H1 (cell line): ENCODE data around the gene CEND1. TPM values are rescaled to one million over a fixed set of nuclear protein-coding genes. Genes with fewer than 3 reads are reported as not detected.

Experiments
- CTCF ChIA-PET: fragments of 300-600 bp; sonication (Branson Sonifier 250); formaldehyde crosslinking; loops from one replicate; lab custom pipeline; 2021; ENCODE audit not compliant: partially characterized antibody; lab: Charles Lee
- POLR2A ChIA-PET: fragments of 300-600 bp; sonication (Branson Sonifier 250); formaldehyde crosslinking; loops from one replicate; lab custom pipeline; 2021; ENCODE audit warnings: inconsistent platforms; ENCODE audit not compliant: partially characterized antibody; lab: Charles Lee
- DNase-seq, 2 experiments: peaks; one replicate each; pipeline versions ENCODE4 v3.0.0 to v3.0.0-alpha.2; 2010 to 2022; ENCODE audit warnings: low spot score in 2 of 2, low read depth in 1 of 2, mixed read lengths in 1 of 2
- FAIRE-seq: peaks from 2 replicates; lab custom pipeline; 2011; peaks lifted over from hg19 to GRCh38; lab: Jason Lieb, UNC
- H2AFZ ChIP-seq: 2 replicates; pipeline ENCODE4 v1.8.1; 2012; ENCODE audit warnings: low read length, inconsistent platforms
- H2AK5ac ChIP-seq: 2 replicates; pipeline ENCODE4 v1.6.1; 2013; ENCODE audit warnings: low read depth, low read length
- H2BK120ac ChIP-seq: replicated peaks from 2 replicates; pipeline ENCODE3; 2013; ENCODE audit warnings: low read depth, low read length, inconsistent platforms
- H2BK12ac ChIP-seq: 2 replicates; pipeline ENCODE4 v1.6.1; 2013; ENCODE audit warnings: low read depth, low read length
- H2BK15ac ChIP-seq: 2 replicates; pipeline ENCODE4 v1.6.1; 2013; ENCODE audit warnings: low read length
- H2BK20ac ChIP-seq: 2 replicates; pipeline ENCODE4 v1.6.1; 2013; ENCODE audit warnings: low read length
- H2BK5ac ChIP-seq: 2 replicates; pipeline ENCODE4 v1.6.1; 2013; ENCODE audit warnings: low read depth, low read length
- H3K14ac ChIP-seq: 2 replicates; pipeline ENCODE4 v1.6.1; 2013; ENCODE audit warnings: inconsistent platforms; ENCODE audit not compliant: insufficient read length
- H3K18ac ChIP-seq: 2 replicates; pipeline ENCODE4 v1.6.1; 2013; ENCODE audit warnings: low read length; ENCODE audit errors: extremely low read depth
- H3K23ac ChIP-seq: 2 replicates; pipeline ENCODE4 v1.6.1; 2013; ENCODE audit warnings: inconsistent platforms; ENCODE audit not compliant: insufficient read length
- H3K23me2 ChIP-seq: 2 replicates; pipeline ENCODE4 v1.6.1; 2013; ENCODE audit warnings: low read depth, low read length
- H3K27ac ChIP-seq: 2 replicates; pipeline ENCODE4 v1.6.1; 2011; ENCODE audit warnings: low read depth, low read length, inconsistent platforms
- H3K27me3 ChIP-seq, 4 experiments: replicated peaks in 1 of 4; 1 replicate in 1 of 4; 2 replicates in 3 of 4; pipeline versions ENCODE4 v1.6.1 to v1.8.1; 2011 to 2013; ENCODE audit warnings: low read length in 3 of 4, mild to moderate bottlenecking in 3 of 4, inconsistent platforms in 2 of 4, mixed read lengths in 2 of 4, moderate library complexity in 1 of 4; ENCODE audit not compliant: control insufficient read depth in 3 of 4, insufficient read depth in 3 of 4; ENCODE audit errors: extremely low read depth in 1 of 4
- H3K36me3 ChIP-seq, 4 experiments: 2 replicates each; pipeline versions ENCODE4 v1.6.1 to v1.8.1; 2011 to 2013; ENCODE audit warnings: mild to moderate bottlenecking in 4 of 4, low read length in 3 of 4, moderate library complexity in 2 of 4, control low read depth in 1 of 4, inconsistent platforms in 1 of 4; ENCODE audit not compliant: insufficient read depth in 4 of 4, control insufficient read depth in 2 of 4
- H3K4ac ChIP-seq: replicated peaks from 2 replicates; pipeline ENCODE3; 2013; ENCODE audit warnings: low read length, low read depth, mixed read lengths, inconsistent platforms; ENCODE audit not compliant: insufficient read length
- H3K4me1 ChIP-seq, 4 experiments: replicated peaks in 1 of 4; 1 replicate in 1 of 4; 2 replicates in 3 of 4; pipeline versions ENCODE4 v1.6.1 to v1.8.1; 2011 to 2013; ENCODE audit warnings: low read length in 3 of 4, inconsistent platforms in 2 of 4, mixed read lengths in 1 of 4; ENCODE audit not compliant: insufficient read depth in 4 of 4, control insufficient read depth in 3 of 4
- H3K4me2 ChIP-seq, 2 experiments: 2 replicates each; pipeline versions ENCODE4 v1.6.1 to v1.8.1; 2011 to 2013; ENCODE audit warnings: low read depth in 2 of 2, low read length in 2 of 2, control low read depth in 1 of 2, inconsistent platforms in 1 of 2, mild to moderate bottlenecking in 1 of 2; ENCODE audit not compliant: insufficient read depth in 1 of 2
- H3K4me3 ChIP-seq, 4 experiments: fragments of 200-600, 300-600 bp in 1 of 4; sonication (generic), shearing (Covaris generic), sonication (Bioruptor Twin) in 1 of 4; 2 replicates each; pipeline versions ENCODE4 v1.5.1 to v1.8.1; 2011 to 2016; ENCODE audit warnings: low read length in 4 of 4, low read depth in 3 of 4, control low read depth in 2 of 4, inconsistent platforms in 2 of 4, mild to moderate bottlenecking in 2 of 4, mixed read lengths in 1 of 4, moderate library complexity in 1 of 4; ENCODE audit not compliant: insufficient read depth in 2 of 4; ENCODE audit errors: extremely low read depth in 1 of 4
- H3K56ac ChIP-seq: replicated peaks from 2 replicates; pipeline ENCODE3; 2013; ENCODE audit warnings: low read depth, mild to moderate bottlenecking, mixed read lengths, low read length, inconsistent platforms; ENCODE audit not compliant: insufficient read length
- H3K79me1 ChIP-seq: 2 replicates; pipeline ENCODE4 v1.6.1; 2013; ENCODE audit warnings: low read depth, low read length, control low read depth
- H3K79me2 ChIP-seq, 2 experiments: 2 replicates each; pipeline versions ENCODE4 v1.6.1 to v1.8.1; 2012 to 2013; ENCODE audit warnings: low read length in 2 of 2, mild to moderate bottlenecking in 2 of 2, inconsistent platforms in 1 of 2; ENCODE audit not compliant: insufficient read depth in 2 of 2, control insufficient read depth in 1 of 2
- H3K9ac ChIP-seq, 4 experiments: replicated peaks in 1 of 4; 1 replicate in 1 of 4; 2 replicates in 3 of 4; pipeline versions ENCODE4 v1.6.1 to v1.8.1; 2011 to 2013; ENCODE audit warnings: low read depth in 3 of 4, low read length in 3 of 4, control low read depth in 2 of 4, mild to moderate bottlenecking in 2 of 4, moderate library complexity in 2 of 4, inconsistent platforms in 1 of 4; ENCODE audit errors: extremely low read depth in 1 of 4
- H3K9me3 ChIP-seq, 2 experiments: 2 replicates each; pipeline versions ENCODE4 v1.6.1 to v1.8.1; 2012 to 2013; ENCODE audit warnings: mild to moderate bottlenecking in 2 of 2, moderate library complexity in 2 of 2, control low read depth in 1 of 2, inconsistent platforms in 1 of 2, low read depth in 1 of 2, low read length in 1 of 2, mixed read lengths in 1 of 2; ENCODE audit not compliant: insufficient read depth in 2 of 2
- H4K20me1 ChIP-seq, 2 experiments: replicated peaks in 1 of 2; 2 replicates each; pipeline versions ENCODE3 to v1.8.1; 2011 to 2013; ENCODE audit warnings: inconsistent platforms in 2 of 2, low read length in 2 of 2, mild to moderate bottlenecking in 1 of 2; ENCODE audit not compliant: insufficient read depth in 2 of 2, control insufficient read depth in 1 of 2
- H4K5ac ChIP-seq: 2 replicates; pipeline ENCODE4 v1.6.1; 2013; ENCODE audit warnings: low read length, low read depth, mixed read lengths, inconsistent platforms; ENCODE audit not compliant: insufficient read length
- H4K8ac ChIP-seq: 2 replicates; pipeline ENCODE4 v1.8.0; 2013; ENCODE audit warnings: mild to moderate bottlenecking, moderate library complexity, low read length, inconsistent platforms; ENCODE audit not compliant: insufficient read depth; ENCODE audit errors: extremely low read depth
- H4K91ac ChIP-seq: replicated peaks from 2 replicates; pipeline ENCODE3; 2013; ENCODE audit warnings: low read length, mixed read lengths, inconsistent platforms; ENCODE audit not compliant: insufficient read length
- ATF2 ChIP-seq: IDR thresholded peaks from 2 replicates; pipeline ENCODE4 v1.6.1; 2012; ENCODE audit warnings: low read length, inconsistent platforms
- POLR2AphosphoS5 ChIP-seq: IDR thresholded peaks from 2 replicates; pipeline ENCODE4 v1.6.1; 2011; ENCODE audit warnings: low read depth, low read length
- TAF7 ChIP-seq: optimal IDR thresholded peaks from 2 replicates; pipeline ENCODE3; 2011; ENCODE audit warnings: low read depth, mild to moderate bottlenecking, inconsistent platforms, low read length, moderate library complexity, borderline replicate concordance
- WGBS, 2 experiments: shearing (Covaris generic) in 1 of 2; methylation state at CpG; one replicate each; pipeline versions ENCODE4 v1.1.6 to v1.1.7; 2013 to 2015; ENCODE audit warnings: low lambda C conversion rate in 2 of 2, mixed read lengths in 2 of 2, inconsistent platforms in 1 of 2, low coverage in 1 of 2, missing lambda C conversion rate in 1 of 2; ENCODE audit not compliant: insufficient replicate concordance in 2 of 2, insufficient coverage in 1 of 2, insufficient read length in 1 of 2; ENCODE audit errors: extremely low coverage in 1 of 2, missing lambda C conversion rate in 1 of 2; 5-methylcytosine and 5-hydroxymethylcytosine counted together
- polyA plus RNA-seq, 7 experiments: library from polyadenylated mRNA; depleted of rRNA in 3 of 7; stranded (reverse) in 5 of 7; unstranded in 2 of 7; fragments of >200 nt in 5 of 7; fragments of 200-250 nt in 2 of 7; gene quantifications; 1 replicate in 5 of 7; 2 replicates in 1 of 7; 4 replicates in 1 of 7; pipeline versions ENCODE4 v1.2.1 to v1.2.3, GENCODE V29; 2011 to 2013; ENCODE audit warnings: missing spikeins in 2 of 7, mixed read lengths in 2 of 7
- total RNA-seq: library from RNA; stranded (reverse); fragmentation: NEBNext Ultra II Directional; extraction: Animal tissue kit (Norgen Biotek cat#: 25700); gene quantifications from 2 replicates; pipeline ENCODE4 v1.2.1, GENCODE V29; 2021

The CEND1 gene
- total and polyA plus RNA-seq, 2 of the 8 experiments (the other 6 are each of a cell fraction or from before 2014, with no cell fraction given) = 0.82 to 5.0 TPM

GRCh38 chr11:813072-813455 lies 23.2 kb upstream of the CEND1 start:
- ChIA-PET CTCF (interaction anchor here (0.6 to 2.2 kb wide), 2 partner anchors 20 to 22 kb away, joined by 3 to 5 read pairs; no protein-coding TSS in a partner anchor), POLR2A (interaction anchor here (0.7 to 53.0 kb wide), 12 partner anchors 2 to 277 kb away, joined by 3 to 1917 read pairs (median 4); partner anchors contain the start of genes CD151, CEND1, CRACR2B and GATD1)
- no peaks in the 10 kb centered on the region for H3K27me3 ChIP-seq
- no peak overlapping the region for H2AK5ac ChIP-seq
- H3K4me3 ChIP-seq = no peak overlapping the region
- no peaks in the 10 kb centered on the region for H3K9me3 ChIP-seq
- H3K23me2 ChIP-seq = peaks cover 5% of the 10 kb centered on the region; the same call in 1 of the 2 replicates
- no peaks in the 10 kb centered on the region for H3K79me1 ChIP-seq
- no peak overlapping the region for H3K14ac ChIP-seq
- H4K91ac ChIP-seq = no peak overlapping the region
- no peak overlapping the region for H2BK15ac ChIP-seq
- no peak overlapping the region for H2BK120ac ChIP-seq
- FAIRE-seq (no peak), DNase-seq (no peak)
- H4K20me1 ChIP-seq = peaks cover 10 to 22% of the 10 kb centered on the region in 2 experiments
- H3K4ac ChIP-seq = peak overlapping the region; percentile 29
- H3K18ac ChIP-seq = no peak overlapping the region
- peak; percentile 36; the same call in 1 of the 2 replicates for TF ChIP-seq ATF2
- TF ChIP-seq POLR2AphosphoS5 = peak; percentile 49; the same call in 1 of the 2 replicates
- no peak for TF ChIP-seq TAF7
- H3K27ac ChIP-seq = no peak overlapping the region
- no peak overlapping the region for H2AFZ ChIP-seq
- no peak overlapping the region for H2BK12ac ChIP-seq
- H3K56ac ChIP-seq = no peak overlapping the region
- no peak overlapping the region for H3K4me2 ChIP-seq
- no peak overlapping the region for H2BK20ac ChIP-seq
- H3K9ac ChIP-seq = no peak overlapping the region
- peaks cover 16 to 29% (median 26%) of the 10 kb centered on the region in 4 experiments for H3K36me3 ChIP-seq
- WGBS, 2 experiments = 91% methylated on average over 6 of the region's 6 CpGs; no CpG with 5 or more reads in 1 of the 2 experiments
- peaks cover 7 to 32% of the 10 kb centered on the region in 2 experiments; a peak in 3 of 4 replicates for H3K79me2 ChIP-seq
- no peak overlapping the region; the same call in 1 of the 2 replicates for H4K8ac ChIP-seq
- no peak overlapping the region for H4K5ac ChIP-seq
- H3K23ac ChIP-seq = no peak overlapping the region
- peaks cover 0 to 9% (median 2%) of the 10 kb centered on the region in 4 experiments; a peak in 3 of 7 replicates for H3K4me1 ChIP-seq
- no peak overlapping the region; the same call in 1 of the 2 replicates for H2BK5ac ChIP-seq
